IPS DF 6.9 (cell line): ENCODE data around the gene NAA10.
"Not testable (repeated sequence)": the region's sequence is repeated elsewhere in the genome, so short reads cannot be mapped to it uniquely, and the experiment has no call there.

Experiments
- DNase-seq: peaks from one replicate; pipeline ENCODE4 v3.0.0-alpha.2; 2013; ENCODE audit warnings: low read depth, low spot score
- H3K27ac ChIP-seq: one replicate; pipeline ENCODE4 v1.5.1; 2013; ENCODE audit warnings: low read length, control low read depth
- H3K27me3 ChIP-seq: 2 replicates; pipeline ENCODE4 v1.6.1; 2013; ENCODE audit warnings: mild to moderate bottlenecking, low read length; ENCODE audit not compliant: control insufficient read depth, insufficient read depth
- H3K36me3 ChIP-seq: 2 replicates; pipeline ENCODE4 v1.6.1; 2013; ENCODE audit warnings: low read length; ENCODE audit not compliant: control insufficient read depth, insufficient read depth
- H3K4me1 ChIP-seq: 2 replicates; pipeline ENCODE4 v1.6.1; 2013; ENCODE audit warnings: low read length; ENCODE audit not compliant: control insufficient read depth, insufficient read depth
- H3K4me3 ChIP-seq: 2 replicates; pipeline ENCODE4 v1.5.1; 2013; ENCODE audit warnings: mild to moderate bottlenecking, low read length
- H3K9me3 ChIP-seq: 2 replicates; pipeline ENCODE4 v1.6.1; 2013; ENCODE audit warnings: low read length, inconsistent platforms; ENCODE audit not compliant: control insufficient read depth, insufficient read depth
- WGBS: extraction: QIAGEN DNeasy Blood & Tissue Kit; methylation state at CpG from one replicate; pipeline ENCODE4 v1.1.7; 2013; ENCODE audit warnings: mixed read lengths, missing lambda C conversion rate; ENCODE audit not compliant: insufficient read length, insufficient coverage; 5-methylcytosine and 5-hydroxymethylcytosine counted together

Gene NAA10

DNA sequence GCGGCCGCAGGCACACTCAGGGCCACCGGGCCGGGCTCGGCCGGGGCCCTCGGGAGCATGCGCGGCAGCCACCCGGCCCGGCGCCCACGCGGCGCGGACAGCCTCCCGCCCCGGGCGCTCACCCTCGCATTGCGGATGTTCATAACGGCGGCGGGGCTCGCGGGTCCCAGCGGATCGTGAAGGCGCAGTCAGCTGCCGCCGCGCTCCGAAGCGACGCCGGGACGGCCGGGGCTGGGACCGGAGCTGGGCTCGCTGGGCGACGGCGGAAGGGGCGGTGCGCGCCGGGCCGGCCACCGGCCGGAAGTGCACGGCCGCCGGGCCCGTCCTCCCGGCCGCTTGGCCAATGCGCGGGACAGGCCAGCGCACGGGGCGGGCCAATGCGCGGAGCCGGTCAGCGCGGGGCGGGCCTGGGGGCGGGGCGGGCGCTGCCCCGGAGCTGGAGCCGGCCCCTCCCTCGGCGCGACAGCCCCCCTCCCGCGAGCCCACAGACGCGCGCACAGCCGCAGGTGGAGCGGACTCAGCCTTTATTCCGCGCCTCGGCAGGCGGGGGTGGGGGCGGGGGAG is at the start of gene NAA10:
Gene NAA10 (minus strand): TSS at position 276 of the 564 bp plus-strand sequence. CDS start 133 bp downstream, at position 143.
- Histone ChIP-seq H3K4me3 (peak within 1 kb of the TSS; percentile 100), H3K27ac (no peak within 1 kb of the TSS), H3K9me3 (no peaks in the 10 kb centered on the region), H3K4me1 (no peaks in the 10 kb centered on the region), H3K27me3 (no peaks in the 10 kb centered on the region), H3K36me3 (peaks cover 14% of the 10 kb centered on the region)
- no CpG with 5 or more reads among the region's 87 CpGs for WGBS
- no peak for DNase-seq

DNA sequence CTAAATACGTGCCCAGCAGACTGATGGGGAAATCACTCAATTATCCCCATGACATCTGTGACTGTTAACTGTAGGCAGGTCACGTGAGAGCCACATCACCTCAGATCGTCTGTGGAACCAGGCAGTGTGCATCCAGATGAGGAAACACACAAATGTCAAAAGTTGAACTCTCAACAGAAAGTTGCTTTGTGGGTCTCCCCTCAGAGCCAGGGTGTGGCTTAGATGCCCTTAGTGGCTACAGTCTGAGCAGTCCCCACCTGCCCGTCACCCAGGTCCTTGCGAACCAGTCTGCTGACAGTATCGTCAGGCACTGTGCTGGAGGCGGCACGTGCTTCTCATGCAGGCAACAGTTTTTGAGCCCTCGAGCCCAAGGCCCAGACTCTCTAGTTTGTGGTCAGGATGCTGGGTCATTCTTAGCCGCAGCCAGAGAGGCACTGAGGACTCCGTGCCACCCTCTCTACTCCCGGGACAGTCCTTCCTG is 48.5 kb upstream of the NAA10 start:
- DNase-seq, result no peak
- Histone ChIP-seq H3K36me3 (no peaks in the 10 kb centered on the region), H3K4me3 (no peak overlapping the region), H3K27me3 (no peaks in the 10 kb centered on the region), H3K4me1 (peaks cover 2% of the 10 kb centered on the region), H3K27ac (no peak overlapping the region), H3K9me3 (no peaks in the 10 kb centered on the region)
- no CpG with 5 or more reads among the region's 12 CpGs for WGBS

DNA sequence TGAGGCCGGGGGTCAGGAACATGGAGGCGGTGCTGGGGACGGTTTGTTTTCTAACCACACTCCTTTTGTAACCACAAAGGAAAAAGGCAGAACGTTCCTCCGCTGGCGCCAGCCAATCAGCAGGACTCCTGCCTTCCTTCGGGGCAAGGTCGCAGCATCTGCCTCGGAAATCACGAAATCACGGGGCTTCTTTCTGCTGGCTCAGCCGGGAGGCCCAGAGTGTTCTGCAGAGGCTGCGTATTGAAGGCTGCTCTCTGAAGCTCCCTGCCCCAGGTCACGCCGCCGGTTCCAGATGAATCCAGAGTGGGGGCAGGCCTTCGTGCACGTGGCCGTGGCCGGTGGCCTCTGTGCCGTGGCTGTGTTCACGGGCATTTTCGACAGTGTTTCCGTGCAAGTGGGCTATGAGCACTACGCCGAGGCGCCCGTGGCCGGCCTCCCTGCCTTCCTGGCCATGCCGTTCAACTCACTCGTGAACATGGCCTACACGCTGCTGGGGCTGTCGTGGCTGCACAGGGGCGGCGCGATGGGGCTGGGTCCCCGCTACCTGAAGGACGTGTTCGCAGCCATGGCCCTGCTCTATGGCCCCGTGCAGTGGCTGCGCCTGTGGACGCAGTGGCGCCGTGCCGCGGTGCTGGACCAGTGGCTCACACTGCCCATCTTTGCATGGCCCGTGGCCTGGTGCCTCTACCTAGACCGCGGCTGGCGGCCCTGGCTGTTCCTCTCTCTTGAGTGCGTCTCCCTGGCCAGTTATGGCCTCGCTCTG is 47.1 kb upstream of the NAA10 start:
- no peak for DNase-seq
- no CpG with 5 or more reads among the region's 52 CpGs for WGBS
- H3K27me3 ChIP-seq, result no peaks in the 10 kb centered on the region
- H3K9me3 ChIP-seq, result no peaks in the 10 kb centered on the region
- H3K4me1 ChIP-seq, result peaks cover 2% of the 10 kb centered on the region
- H3K4me3 ChIP-seq, result no peak overlapping the region
- no peaks in the 10 kb centered on the region for H3K36me3 ChIP-seq
- H3K27ac ChIP-seq, result no peak overlapping the region

DNA sequence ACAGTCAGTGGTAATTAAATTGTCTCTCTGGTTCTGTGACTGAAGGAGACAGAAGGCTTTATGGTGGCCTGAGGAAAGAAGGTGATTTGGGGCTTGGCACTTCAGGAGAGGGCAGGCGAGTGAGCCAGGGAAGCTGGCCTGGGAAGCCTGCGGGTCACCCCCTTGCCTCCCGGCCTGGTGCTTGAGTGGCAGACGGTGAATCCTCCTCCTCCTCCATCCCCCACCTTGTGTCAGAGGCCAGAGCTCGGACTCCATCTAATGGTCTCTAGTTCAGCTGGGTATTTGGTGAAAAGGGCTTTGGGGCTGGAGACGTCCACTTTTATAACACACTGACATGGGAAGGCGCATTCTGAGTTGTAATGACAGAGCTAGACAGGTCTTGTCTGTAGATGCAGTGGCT is 46.4 kb upstream of the NAA10 start:
- WGBS, result no CpG with 5 or more reads among the region's 7 CpGs
- peaks cover 2% of the 10 kb centered on the region for H3K4me1 ChIP-seq
- no peak for DNase-seq
- no peak overlapping the region for H3K27ac ChIP-seq
- H3K36me3 ChIP-seq, result no peaks in the 10 kb centered on the region
- no peaks in the 10 kb centered on the region for H3K9me3 ChIP-seq
- no peak overlapping the region for H3K4me3 ChIP-seq
- H3K27me3 ChIP-seq, result no peaks in the 10 kb centered on the region

DNA sequence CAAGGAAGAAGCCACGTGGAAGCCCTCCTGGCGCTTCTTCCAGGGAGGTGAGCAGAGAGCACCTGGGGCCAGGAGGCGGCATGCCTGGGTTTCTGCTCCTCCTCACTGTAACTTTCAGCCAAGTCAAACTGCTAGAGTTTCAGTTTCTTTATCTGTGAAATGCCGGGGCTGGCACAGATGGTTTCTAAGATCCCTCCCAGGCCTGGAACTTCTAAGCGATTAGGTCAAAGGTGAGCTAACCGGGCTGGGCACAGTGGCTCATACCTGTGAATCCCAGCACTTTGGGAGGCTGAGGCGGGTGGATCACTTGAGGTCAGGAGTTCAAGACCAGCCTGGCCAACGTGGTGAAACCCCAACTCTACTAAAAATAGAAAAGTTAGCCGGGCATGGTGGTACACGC is 45.6 kb upstream of the NAA10 start:
- DNase-seq, H3K9me3 ChIP-seq, H3K27ac ChIP-seq, H3K4me3 ChIP-seq, H3K36me3 ChIP-seq, H3K27me3 ChIP-seq, H3K4me1 ChIP-seq: not testable (repeated sequence)
- no CpG with 5 or more reads among the region's 10 CpGs for WGBS

DNA sequence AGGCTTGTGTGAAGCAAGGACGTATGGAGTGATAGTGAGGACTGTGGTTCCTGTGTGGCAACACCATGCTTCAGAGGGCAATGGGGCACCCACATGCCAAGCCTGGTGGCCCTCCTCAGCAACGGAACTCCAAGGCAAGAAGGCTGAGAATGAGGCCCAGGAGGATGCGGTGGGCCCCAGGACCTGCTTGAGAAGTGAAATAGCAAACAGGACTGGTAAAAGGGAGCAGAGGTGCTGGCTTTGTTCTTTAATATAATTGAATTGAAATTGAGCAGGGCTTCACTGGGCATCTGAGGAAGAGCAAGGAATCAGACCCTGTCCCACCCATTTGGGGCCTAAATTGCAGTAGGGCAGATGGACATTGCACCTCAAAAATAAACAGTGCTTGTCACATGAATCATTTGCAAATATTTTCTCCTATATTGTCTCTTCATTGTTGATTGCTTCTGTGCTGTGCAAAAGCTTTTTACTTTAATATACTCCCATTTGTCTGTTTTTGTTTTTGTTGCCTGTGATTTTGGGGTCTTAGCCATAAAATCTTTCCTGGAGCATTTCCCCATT is 40.0 kb upstream of the NAA10 start:
- DNase-seq, result no peak
- WGBS, result no CpG with 5 or more reads among the region's 3 CpGs
- no peaks in the 10 kb centered on the region for H3K27me3 ChIP-seq
- H3K9me3 ChIP-seq, result no peaks in the 10 kb centered on the region
- H3K27ac ChIP-seq, result no peak overlapping the region
- H3K4me1 ChIP-seq, result no peaks in the 10 kb centered on the region
- no peaks in the 10 kb centered on the region for H3K36me3 ChIP-seq
- H3K4me3 ChIP-seq, result no peak overlapping the region

DNA sequence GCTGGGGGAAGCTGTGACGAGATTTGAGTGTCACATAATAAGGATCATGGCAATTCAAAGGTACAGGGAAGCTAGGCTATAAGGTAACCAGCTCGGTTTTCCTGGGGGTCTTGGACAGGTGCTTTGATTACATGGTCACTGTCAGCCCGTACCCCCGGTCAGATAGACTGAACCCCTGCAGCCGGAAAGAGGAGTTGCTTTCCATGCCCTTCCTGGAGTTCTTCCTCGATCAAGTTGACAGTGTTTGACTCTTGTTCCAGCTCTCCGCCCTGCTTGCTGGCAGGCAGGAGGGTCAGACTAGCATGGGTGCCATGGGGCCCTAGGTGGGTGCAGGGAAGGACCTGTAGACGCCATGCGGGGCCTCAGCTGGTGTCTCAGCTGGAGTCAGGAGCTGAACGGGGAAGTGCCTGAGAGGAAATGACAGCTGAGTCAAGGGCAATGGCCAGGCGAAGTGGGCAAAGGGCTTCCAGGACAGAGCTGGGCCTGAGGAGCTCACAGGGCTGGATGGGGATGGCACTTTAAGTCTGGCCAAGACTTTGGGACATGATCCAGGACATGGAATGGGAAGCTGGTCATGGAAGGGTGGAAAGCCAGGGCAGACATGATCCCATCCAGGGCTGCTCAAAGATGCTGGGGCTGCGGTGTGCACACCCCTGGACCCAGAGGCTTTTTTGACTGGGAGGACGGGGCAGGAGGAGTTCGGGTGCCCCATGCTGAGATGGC is 39.3 kb upstream of the NAA10 start:
- H3K4me3 ChIP-seq, result no peak overlapping the region
- H3K36me3 ChIP-seq, result no peaks in the 10 kb centered on the region
- H3K27me3 ChIP-seq, result no peaks in the 10 kb centered on the region
- no peak overlapping the region for H3K27ac ChIP-seq
- no peaks in the 10 kb centered on the region for H3K9me3 ChIP-seq
- no CpG with 5 or more reads among the region's 14 CpGs for WGBS
- DNase-seq, result no peak
- no peaks in the 10 kb centered on the region for H3K4me1 ChIP-seq

DNA sequence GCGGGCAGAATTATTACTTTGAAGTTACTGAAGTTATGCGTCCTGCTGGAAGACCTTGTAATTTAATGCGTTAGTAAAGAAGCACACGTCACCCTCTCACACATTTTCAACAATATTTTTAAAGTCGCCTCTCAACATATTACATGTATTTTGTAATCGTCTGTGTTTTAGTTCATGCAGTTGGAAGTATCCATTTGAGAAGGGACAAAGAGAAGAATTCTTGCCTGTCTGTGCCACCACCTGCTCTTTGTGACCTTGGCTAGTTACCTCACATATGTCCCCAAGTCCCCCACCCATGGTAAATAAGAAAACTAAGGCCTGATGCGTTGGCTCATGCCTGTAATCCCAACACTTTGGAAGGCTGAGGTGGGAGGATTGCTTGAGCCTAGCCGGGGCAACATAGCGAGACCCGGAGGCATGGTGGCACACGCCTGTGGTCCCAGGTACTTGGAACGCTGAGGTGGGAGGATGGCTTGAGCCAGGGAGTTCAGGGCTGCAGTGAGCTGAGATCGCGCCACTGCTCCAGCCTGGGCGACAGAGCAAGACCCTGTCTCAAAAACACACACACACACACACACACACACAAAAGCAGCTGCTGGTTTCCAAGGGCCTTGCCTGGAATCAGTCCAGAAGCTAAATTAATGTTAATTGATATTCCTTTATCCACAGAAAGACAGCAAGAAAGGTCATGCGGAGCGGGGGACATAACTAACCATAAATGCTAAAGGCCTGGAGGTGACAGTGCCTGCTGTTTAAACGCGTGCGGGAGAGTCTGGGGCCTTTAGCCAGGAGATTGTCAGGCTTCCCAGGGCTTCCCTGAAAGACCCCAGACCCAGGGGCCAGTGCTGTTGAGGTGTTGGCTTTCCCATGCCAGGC is 38.5 kb upstream of the NAA10 start:
- no CpG with 5 or more reads among the region's 20 CpGs for WGBS
- Histone ChIP-seq H3K4me3 (peak overlapping the region; percentile 100; the same call in 1 of the 2 replicates), H3K4me1 (peaks cover 2% of the 10 kb centered on the region), H3K27ac (no peak overlapping the region), H3K27me3 (no peaks in the 10 kb centered on the region), H3K9me3 (no peaks in the 10 kb centered on the region), H3K36me3 (no peaks in the 10 kb centered on the region)
- no peak for DNase-seq

DNA sequence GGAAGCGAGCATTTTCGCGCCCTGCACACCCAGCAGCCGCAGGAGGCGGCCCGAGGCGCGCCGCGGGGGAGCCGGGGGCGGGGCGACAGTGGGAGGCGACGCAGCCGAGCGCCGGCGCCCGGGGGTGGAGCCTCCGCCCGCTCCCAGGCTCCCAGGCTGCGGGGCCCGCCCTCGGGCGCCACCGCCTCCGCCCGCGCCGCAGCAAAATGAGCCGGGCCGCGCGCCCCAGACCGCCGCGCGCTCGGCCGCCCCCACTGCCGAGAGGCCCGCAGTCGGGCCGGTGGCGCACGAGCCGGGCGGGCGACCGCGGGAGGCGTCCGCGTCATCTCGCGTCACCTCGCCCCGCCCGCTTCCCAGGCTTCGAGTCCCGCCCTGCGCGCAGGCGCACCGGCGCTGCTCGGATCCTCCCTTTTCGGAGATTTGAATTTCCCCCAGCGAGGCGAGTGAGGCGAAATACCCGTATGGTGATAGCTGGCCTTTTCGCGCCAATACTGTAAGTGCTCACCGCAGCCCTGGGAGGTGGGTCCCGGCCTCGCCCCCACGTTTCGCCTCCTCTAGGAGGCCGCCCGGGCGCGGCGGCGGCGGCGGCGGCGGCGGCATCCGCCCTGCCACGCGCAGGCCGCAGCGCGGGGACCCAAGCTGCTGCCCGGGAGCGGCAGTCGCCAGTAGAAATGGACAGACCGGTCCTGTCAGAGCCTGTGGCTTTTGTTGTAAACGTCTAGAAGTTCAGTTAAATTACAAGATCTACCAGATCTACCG is 37.7 kb upstream of the NAA10 start, which contains the start of gene TMEM187:
Gene TMEM187 (plus strand): TSS at position 387 of the 759 bp plus-strand sequence. CDS start 9,309 bp downstream, outside the sequence.
- DNase-seq, result no peak

More for the DNA sequence above, 37.7 kb upstream of the NAA10 start, which contains the start of gene TMEM187:
- no CpG with 5 or more reads among the region's 103 CpGs for WGBS
- Histone ChIP-seq H3K27me3 (no peaks in the 10 kb centered on the region), H3K36me3 (no peaks in the 10 kb centered on the region), H3K4me1 (peaks cover 4% of the 10 kb centered on the region), H3K9me3 (no peaks in the 10 kb centered on the region), H3K27ac (no peak within 1 kb of the TSS), H3K4me3 (peak within 1 kb of the TSS; percentile 100)
